22Rv1 (cell line): ENCODE measurements around the gene TRERF1.

Experiments used
- CTCF ChIP-seq: fragments of 450-650 bp; IDR thresholded peaks from 2 replicates; pipeline ENCODE4 v1.5.1; 2017; ENCODE audit warnings: mild to moderate bottlenecking
- ZFX ChIP-seq: fragments of 450-650 bp; IDR thresholded peaks from 2 replicates; pipeline ENCODE4 v1.6.1; 2017; ENCODE audit warnings: antibody characterized with exemption, borderline replicate concordance

GRCh38 chr6:42195415-42195814 lies 256.3 kb downstream of the TRERF1 start:
- TF ChIP-seq CTCF (no peak), ZFX (no peak)
